Activated T-cell treated with anti-CD3 and anti-CD28 coated beads for 4 hours (primary cell): Measurements from ENCODE around the gene SEZ6L.

ENCODE experiments used
- DNase-seq: peaks from one replicate; pipeline ENCODE4 v3.0.0-alpha.2; 2020

Gene SEZ6L

GRCh38 chr22:26431261-26431995 lies 262.2 kb downstream of the SEZ6L start:
- no peak for DNase-seq

DNA sequence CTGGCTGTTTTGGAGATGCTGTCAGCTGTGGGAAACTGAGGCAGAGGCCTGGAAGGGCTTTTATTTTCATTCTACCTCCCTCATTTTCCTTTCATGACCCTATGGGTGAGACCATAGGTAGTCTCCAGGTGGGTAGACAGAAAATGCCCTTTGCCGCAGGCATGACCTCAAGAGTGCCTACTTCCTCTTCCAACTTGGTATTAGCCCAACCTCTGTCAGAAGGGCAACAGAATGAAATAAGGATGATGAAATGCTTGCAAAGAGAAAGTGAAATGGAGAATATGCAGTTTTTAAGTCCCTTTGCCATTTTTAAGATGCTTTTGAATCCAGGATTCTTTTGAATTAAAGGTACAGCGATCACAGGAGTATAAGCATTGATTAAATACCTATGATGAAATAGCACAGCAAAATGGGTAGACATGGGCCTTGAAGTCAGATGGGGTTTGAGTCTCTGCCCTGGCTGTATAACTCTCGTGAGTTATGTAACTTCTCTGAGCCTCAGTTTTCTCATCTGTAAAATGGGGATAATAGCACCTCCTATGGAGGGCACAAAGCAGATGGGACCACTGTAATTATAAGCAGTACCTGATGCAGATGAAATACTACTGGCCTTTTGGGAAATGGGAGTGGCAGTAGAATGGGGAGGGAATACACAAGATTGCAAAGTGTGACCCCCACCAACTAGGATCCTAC lies 263.5 kb downstream of the SEZ6L start:
- no peak for DNase-seq
